Cardiac muscle cell (in vitro differentiated cells and primary cell): ENCODE data around the gene NEIL3. TPM values are rescaled to one million over a fixed set of nuclear protein-coding genes. Genes with fewer than 3 reads are reported as not detected.
A peak's percentile ranks its signal among the peaks of the same experiment; 100 is the strongest.

Source experiments
- DNase-seq, 2 donors: peaks; one replicate each; pipeline versions ENCODE4 v3.0.0 to v3.0.0-alpha.2; 2010 to 2017; ENCODE audit warnings: low read depth in 1 of 2, low spot score in 1 of 2
- H3K27ac ChIP-seq: fragments of 200-600 bp; sonication (generic); 2 replicates; pipeline ENCODE4 v1.5.1; 2016
- H3K27me3 ChIP-seq: fragments of 200-600 bp; sonication (generic); 2 replicates; pipeline ENCODE4 v1.6.0; 2016; ENCODE audit warnings: control low read depth
- H3K36me3 ChIP-seq: fragments of 200-600 bp; sonication (generic); 2 replicates; pipeline ENCODE4 v1.5.1; 2016; ENCODE audit warnings: control low read depth
- H3K4me1 ChIP-seq: fragments of 200-600 bp; sonication (generic); 2 replicates; pipeline ENCODE4 v1.8.1; 2017; ENCODE audit warnings: low read depth, mild to moderate bottlenecking, mixed run types
- H3K4me3 ChIP-seq: fragments of 200-600 bp; sonication (generic); 2 replicates; pipeline ENCODE4 v1.5.1; 2016; ENCODE audit warnings: mild to moderate bottlenecking
- H3K9me3 ChIP-seq: fragments of 200-600 bp; sonication (generic); 2 replicates; pipeline ENCODE4 v1.5.1; 2017; ENCODE audit warnings: low read depth, mild to moderate bottlenecking, control low read depth
- CTCF ChIP-seq: IDR thresholded peaks from 2 replicates; pipeline ENCODE4 v1.5.1; 2012; ENCODE audit warnings: low read depth, mild to moderate bottlenecking, low read length
- polyA plus RNA-seq: library from polyadenylated mRNA; unstranded; fragments of >200 nt; fragmentation: Nextera tagmentation; extraction: Ambion mirVana; gene quantifications from 2 replicates; pipeline ENCODE4 v1.2.1, GENCODE V29; 2016
- total RNA-seq: library from RNA; depleted of rRNA; stranded (reverse); fragments of >200 nt; gene quantifications from 2 replicates; pipeline ENCODE4 v1.2.3, GENCODE V29; 2016

Gene NEIL3
- total and polyA plus RNA-seq, 2 experiments from 2014 or later, result 2.0 to 7.4 TPM

DNA sequence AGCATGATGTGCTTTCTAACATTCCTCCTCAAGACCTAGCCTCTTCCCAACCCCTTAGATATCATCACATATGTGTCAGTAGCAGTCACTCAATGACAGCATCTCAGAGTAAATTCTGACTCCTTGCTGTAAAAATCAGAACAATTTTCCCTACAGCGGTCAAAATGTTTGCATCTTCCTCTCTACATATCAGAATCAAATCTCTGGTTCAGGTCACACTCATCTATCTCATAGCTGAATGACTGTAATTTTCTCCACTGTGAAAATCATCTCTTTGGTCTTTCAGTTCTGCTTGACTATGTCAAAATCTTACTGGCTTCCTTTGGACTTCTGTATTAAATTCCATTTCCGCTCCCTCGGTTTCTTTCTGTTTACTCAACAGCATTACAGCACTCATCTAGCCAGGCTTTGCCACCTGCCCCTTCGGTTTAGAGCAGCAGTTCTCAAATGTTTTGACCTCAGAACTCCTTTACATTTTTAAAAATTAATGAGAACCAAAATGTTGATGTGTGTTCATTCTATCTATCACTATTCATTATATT lies 75.3 kb downstream of the NEIL3 start:
- no peak overlapping the region for H3K4me3 ChIP-seq
- H3K27me3 ChIP-seq, result no peaks in the 10 kb centered on the region
- no peak for TF ChIP-seq CTCF
- no peaks in the 10 kb centered on the region for H3K9me3 ChIP-seq
- no peaks in the 10 kb centered on the region for H3K4me1 ChIP-seq
- no peak overlapping the region for H3K27ac ChIP-seq
- no peak for DNase-seq
- no peaks in the 10 kb centered on the region for H3K36me3 ChIP-seq

- H3K27ac ChIP-seq, result no peak overlapping the region
Observed at GRCh38 chr4:177385576-177386277, 76.1 kb downstream of the NEIL3 start.

GRCh38 chr4:177386278-177386815 lies 76.7 kb downstream of the NEIL3 start:
- Histone ChIP-seq H3K36me3 (no peaks in the 10 kb centered on the region), H3K4me1 (no peaks in the 10 kb centered on the region), H3K27me3 (no peaks in the 10 kb centered on the region), H3K27ac (no peak overlapping the region), H3K9me3 (no peaks in the 10 kb centered on the region), H3K4me3 (no peak overlapping the region)
- TF ChIP-seq CTCF, result no peak
- DNase-seq, result no peak

More at GRCh38 chr4:177385576-177386277, 76.1 kb downstream of the NEIL3 start:
- Histone ChIP-seq H3K4me1 (no peaks in the 10 kb centered on the region), H3K36me3 (no peaks in the 10 kb centered on the region), H3K9me3 (no peaks in the 10 kb centered on the region), H3K27me3 (no peaks in the 10 kb centered on the region), H3K4me3 (no peak overlapping the region)
- no peak for TF ChIP-seq CTCF
- DNase-seq, result peak in 1 of 2 donors; percentile 50

DNA sequence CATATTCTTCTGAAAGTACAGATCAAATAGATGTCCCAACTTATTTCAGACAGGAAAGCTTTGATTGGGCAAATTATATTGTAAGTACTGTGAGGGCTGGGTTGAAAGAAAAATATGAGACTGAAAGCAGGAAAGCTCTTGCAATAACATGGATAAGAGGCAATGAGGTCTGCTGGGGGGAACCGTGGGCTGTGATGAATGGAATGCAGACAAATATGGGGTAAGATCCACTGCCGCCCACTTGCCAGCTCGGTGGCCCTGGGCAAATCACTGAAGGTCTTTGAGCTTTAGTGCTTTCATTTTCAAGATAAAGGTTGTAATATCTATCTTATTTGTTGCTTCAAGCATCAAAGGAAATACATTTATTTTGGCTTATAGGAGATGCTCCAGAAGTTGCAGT lies 81.6 kb downstream of the NEIL3 start:
- Histone ChIP-seq H3K36me3 (no peaks in the 10 kb centered on the region), H3K9me3 (no peaks in the 10 kb centered on the region), H3K4me1 (no peaks in the 10 kb centered on the region), H3K4me3 (no peak overlapping the region), H3K27me3 (no peaks in the 10 kb centered on the region), H3K27ac (no peak overlapping the region)
- no peak for TF ChIP-seq CTCF
- DNase-seq, result peak in 1 of 2 donors; percentile 57

GRCh38 chr4:177391953-177392352 lies 82.3 kb downstream of the NEIL3 start:
- TF ChIP-seq CTCF, result no peak
- Histone ChIP-seq H3K27me3 (no peaks in the 10 kb centered on the region), H3K36me3 (no peaks in the 10 kb centered on the region), H3K4me1 (no peaks in the 10 kb centered on the region), H3K9me3 (no peaks in the 10 kb centered on the region), H3K27ac (no peak overlapping the region), H3K4me3 (no peak overlapping the region)
- DNase-seq, result no peak
